ENCODE measurements around the gene REC8.

DNA sequence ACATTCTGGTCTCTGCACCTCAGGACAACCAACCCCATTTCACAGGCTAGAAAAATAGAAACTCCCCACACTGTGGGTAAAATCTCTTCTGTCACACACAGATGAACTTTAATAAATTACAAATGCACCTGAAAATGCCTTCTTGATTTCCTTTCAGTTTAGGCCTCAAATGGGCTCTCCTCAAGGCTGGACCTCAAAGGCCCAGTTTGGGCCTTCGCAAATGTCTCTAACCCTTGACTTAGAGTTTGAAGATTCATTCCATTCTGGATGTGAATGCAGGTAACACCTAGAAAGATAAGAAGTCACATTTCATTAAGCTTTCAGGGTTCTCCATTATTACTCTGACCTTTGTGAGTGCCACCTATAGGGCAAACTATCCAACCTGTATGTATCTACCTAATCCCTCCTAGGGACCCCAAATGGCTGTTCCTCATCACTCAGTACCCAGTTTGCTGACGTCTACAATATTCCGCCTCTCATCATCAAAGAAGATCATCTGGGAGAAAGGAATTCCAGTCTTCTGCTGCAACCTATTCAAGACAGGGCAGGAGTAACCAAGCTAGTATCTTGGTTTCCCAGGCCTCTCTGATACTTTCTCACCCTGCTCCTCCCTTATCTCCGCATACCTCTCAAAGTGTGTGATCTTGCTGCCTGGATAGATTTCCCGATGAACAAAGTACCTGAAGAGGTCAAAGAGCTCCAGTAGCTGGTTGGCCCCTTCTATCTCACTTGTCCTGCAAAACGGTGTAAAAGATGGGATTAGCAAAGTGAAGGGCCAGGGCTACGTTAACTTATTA is 42.2 kb downstream of the REC8 start:
- no peak for TF ChIP-seq RAD21 (IDR thresholded peaks at IDR 0.05; ENCODE audit: low read length)
- TF ChIP-seq SMC3 (IDR thresholded peaks at IDR 0.05; ENCODE audit: low read depth, low read length): no peak
- TF ChIP-seq, protein P1, sequence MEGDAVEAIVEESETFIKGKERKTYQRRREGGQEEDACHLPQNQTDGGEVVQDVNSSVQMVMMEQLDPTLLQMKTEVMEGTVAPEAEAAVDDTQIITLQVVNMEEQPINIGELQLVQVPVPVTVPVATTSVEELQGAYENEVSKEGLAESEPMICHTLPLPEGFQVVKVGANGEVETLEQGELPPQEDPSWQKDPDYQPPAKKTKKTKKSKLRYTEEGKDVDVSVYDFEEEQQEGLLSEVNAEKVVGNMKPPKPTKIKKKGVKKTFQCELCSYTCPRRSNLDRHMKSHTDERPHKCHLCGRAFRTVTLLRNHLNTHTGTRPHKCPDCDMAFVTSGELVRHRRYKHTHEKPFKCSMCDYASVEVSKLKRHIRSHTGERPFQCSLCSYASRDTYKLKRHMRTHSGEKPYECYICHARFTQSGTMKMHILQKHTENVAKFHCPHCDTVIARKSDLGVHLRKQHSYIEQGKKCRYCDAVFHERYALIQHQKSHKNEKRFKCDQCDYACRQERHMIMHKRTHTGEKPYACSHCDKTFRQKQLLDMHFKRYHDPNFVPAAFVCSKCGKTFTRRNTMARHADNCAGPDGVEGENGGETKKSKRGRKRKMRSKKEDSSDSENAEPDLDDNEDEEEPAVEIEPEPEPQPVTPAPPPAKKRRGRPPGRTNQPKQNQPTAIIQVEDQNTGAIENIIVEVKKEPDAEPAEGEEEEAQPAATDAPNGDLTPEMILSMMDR (conservative IDR thresholded peaks at IDR 0.05; ENCODE audit: low read depth, low read length): no peak
- no peak for TF ChIP-seq POLR2A (IDR thresholded peaks at IDR 0.05; ENCODE audit: low read depth, low read length)
- no peak for TF ChIP-seq RCOR1 (IDR thresholded peaks at IDR 0.05; ENCODE audit: insufficient replicate concordance, low read length)
